HG03521 (cell line): ENCODE measurements around the gene LILRA5.
"Not testable (repeated sequence)": the region's sequence is repeated elsewhere in the genome, so short reads cannot be mapped to it uniquely, and the experiment has no call there.

Experiments used
- ATAC-seq: cut with Tn5 transposase; IDR thresholded peaks from one replicate; pipeline ENCODE4 v1.9.1; 2021; ENCODE audit warnings: mild to moderate bottlenecking, moderate library complexity; ENCODE audit not compliant: unreplicated experiment

The LILRA5 gene

DNA sequence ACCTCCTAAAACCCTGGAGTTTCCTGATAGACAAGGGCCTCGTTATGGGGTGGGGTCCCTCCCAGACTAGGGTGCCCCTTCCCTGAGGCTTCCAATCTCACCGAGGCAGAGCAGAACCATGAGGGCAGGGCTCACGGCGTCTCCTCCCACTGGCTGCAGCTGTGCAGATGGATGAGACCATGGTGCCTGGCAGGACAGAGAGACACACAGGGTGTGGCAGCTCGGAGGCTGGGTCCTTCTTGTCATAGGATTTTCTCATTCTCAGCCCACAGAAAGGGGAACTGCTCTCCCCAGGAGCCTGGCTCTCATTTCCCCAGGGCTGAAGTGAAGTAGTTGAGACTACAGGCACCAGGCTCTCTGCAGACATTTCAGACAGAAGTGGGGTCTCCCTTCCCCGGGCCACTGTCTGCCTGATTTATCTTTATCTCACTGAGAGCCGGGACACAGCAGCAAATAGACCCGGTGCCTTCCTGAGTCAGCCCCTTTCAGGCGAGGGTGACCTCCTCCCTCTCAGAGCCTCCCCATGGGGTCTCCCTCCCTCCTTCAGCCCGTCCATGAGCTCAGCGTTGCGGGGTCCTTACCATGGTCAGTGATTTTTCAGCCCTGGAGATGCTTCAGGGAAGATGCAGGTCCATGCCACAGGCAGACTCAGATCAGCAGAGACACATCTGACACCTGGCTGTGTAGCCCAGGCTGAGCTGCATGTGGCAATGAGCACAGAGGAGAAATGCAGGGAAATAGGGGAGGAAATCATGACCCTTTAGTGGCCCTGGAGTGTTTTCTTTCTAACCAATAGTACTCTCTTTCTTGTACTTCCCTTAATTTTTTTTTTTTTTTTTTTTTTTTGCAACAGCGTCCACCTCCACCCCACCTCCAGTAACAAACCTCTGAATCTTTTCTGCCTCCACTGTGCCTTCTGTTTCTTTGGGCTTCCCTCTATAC lies at the start of gene LILRA5:
TSS of gene LILRA5 (minus strand) at position 731 of the 942 bp plus-strand sequence. CDS start at position 584, 147 bp downstream.
- no peak for ATAC-seq

GRCh38 chr19:54361680-54362422 lies 48.9 kb upstream of the LILRA5 start:
- ATAC-seq, result not testable (repeated sequence)

DNA sequence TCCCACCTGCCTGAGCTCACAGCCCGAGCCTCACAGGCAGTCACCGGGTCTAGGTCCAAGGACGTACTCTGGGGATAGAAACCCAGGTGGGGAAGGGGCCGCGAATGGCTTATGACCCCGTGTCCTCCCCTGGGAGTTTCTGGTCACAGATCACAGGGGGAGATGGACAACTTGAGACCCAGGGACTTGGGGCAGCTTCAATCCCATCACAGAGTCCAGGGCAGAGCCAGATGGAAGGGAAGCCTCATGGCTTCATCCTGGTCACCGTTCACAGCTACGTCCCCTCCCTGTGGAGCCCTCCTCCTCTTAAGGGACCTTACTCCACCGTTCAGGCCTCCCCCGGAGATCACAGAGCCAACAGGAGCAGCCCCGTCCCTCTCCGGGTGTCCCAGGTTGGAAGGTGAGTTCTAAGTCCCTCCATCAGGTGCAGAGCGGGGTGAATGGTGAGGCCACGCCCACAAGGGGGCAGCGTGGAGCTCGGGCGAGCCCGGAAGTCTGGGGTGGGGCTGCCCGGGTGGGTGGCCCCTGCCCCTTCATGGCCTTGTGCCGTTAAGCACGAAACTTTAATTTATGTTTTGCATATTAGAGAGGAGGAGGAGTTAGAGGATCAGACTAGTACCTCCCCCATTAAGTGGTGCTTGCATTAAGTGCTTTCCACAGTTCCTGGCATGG lies 46.3 kb upstream of the LILRA5 start:
- ATAC-seq, result not testable (repeated sequence)

GRCh38 chr19:54357381-54357780 lies 44.4 kb upstream of the LILRA5 start:
- ATAC-seq, result no peak

DNA sequence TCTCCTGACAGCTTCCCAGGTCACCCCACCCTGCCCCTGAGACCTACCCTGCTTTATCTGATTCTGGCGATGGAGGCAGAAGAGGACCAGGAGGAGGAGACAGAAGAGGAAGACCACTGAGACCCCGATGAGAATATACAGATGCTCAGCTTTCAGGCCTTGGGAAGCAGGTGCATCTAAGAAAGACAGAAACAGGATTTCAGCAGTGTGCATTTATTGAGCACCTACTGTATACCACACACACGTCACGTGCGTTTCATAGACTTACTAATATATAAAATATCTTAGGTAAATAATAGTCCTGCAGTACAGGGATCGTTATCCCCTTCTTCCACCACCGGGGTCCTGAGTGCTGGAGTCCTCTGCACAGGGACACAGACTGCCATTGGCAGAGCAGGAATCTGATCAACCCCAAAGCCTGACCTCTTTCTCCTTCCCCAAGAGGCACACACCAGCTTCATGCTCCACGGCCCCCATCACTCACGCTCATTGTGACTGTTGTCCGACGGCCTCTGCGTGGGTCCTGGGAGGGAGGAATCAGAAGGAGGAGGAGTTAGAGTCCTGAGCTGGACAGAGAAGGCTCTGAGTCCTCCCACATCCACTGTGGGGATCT lies 43.6 kb upstream of the LILRA5 start:
- ATAC-seq, result no peak

DNA sequence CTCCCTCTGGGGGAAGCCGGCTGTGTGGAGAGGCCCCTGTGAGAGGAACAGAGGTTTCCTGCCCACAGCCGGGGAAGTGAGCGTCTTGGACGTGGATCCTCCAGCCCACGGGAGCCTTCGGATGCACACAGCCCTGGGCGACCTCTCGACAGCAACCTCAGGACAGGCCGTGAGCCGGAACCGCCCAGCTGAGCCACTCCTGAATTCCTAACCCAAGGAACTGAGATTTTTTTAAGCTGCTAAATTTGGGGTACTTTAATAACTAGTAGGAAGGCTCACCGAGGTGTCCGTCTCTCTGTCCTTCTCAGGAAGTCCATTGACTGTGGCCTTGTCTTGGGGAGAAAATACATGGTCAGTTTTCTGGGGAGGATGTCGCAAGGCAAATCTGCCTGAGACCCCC lies 42.7 kb upstream of the LILRA5 start:
- no peak for ATAC-seq

DNA sequence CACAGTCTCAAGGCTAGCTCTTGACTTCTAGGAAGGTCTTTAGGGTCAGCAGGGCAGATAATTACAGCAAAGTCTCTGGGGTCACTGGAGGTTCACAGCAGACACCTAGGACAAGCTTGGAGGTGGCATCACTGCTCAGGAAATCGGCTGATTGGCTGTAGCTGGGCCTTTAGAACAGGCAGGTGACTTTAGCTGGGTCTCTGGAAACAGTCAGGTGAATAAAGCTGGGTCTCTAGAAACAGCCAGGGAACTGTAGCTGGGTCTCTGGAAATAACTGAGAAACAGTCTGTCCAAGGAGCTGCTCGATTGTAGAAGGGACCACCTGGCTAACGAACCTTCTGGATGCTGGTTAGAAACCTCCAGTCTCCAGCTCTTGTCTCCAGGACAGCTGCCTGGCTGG lies 41.8 kb upstream of the LILRA5 start:
- no peak for ATAC-seq

DNA sequence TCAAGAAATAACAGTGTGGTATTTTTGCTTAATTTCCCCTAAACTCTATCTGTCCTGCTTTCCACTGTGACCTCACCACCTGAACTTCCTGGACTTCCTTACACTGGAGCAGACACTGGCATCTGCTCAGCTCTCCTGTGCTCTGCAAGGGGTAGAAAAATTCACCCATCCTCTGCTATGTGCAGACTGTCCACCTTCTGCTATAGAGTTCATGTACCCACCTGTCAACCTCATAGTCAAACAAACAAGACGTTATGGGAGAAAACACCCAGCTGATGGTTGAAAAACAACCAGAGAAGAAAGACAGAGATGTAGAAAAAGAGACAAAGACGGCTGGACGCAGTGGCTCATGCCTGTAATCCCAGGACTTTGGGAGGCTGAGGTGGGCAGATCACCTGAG lies 39.6 kb upstream of the LILRA5 start:
- ATAC-seq, result no peak

GRCh38 chr19:54352041-54352440 lies 39.1 kb upstream of the LILRA5 start:
- ATAC-seq, result no peak

GRCh38 chr19:54351474-54351873 lies 38.5 kb upstream of the LILRA5 start:
- no peak for ATAC-seq

DNA sequence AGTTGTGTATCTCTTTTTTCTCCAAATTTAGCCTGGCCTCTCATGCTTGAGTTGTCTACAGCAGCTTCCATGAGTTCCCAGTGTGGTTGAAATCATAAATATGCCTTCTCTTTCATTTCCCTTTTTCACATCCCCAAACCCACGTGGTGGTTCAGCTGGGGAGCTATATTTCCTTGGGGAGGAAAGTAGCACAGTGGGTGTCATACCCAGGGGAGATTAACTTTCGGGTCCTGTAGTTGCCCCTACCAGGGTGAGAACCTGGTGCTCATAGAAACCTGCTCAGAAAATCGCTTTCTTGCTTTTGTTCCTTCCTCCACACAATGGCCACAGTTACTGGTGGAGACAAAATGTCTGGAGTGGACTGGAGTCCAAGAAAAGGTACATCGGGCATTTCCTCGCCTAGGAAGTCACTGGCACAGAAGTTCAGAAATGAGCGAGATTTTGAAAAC lies 33.0 kb upstream of the LILRA5 start:
- ATAC-seq, result no peak

- ATAC-seq, result no peak
Measured at GRCh38 chr19:54343868-54344267, 30.9 kb upstream of the LILRA5 start.

DNA sequence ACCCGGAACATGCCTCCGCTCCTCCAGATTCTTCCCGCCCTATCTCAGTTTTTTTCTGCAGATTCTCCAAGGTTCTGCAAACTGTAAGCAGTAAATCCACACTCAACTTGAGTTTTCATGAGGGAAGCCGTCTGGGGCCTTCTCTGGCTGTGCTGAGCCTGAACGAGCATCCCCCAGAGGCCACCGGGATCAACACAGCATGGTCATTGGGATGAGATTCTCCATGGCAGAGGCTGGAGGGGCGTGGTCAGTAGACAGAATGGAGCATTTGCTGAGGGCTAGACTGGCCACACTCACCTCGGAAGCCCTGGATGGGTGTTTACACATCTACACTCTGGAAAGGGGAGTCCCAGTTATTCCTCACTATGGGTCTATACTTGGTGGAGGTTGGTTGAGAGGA lies 28.3 kb upstream of the LILRA5 start:
- ATAC-seq, result no peak

GRCh38 chr19:54339646-54340358 lies 26.8 kb upstream of the LILRA5 start:
- no peak for ATAC-seq

GRCh38 chr19:54338521-54338920 lies 25.6 kb upstream of the LILRA5 start:
- ATAC-seq, result no peak

GRCh38 chr19:54337858-54338230 lies 24.9 kb upstream of the LILRA5 start:
- no peak for ATAC-seq

DNA sequence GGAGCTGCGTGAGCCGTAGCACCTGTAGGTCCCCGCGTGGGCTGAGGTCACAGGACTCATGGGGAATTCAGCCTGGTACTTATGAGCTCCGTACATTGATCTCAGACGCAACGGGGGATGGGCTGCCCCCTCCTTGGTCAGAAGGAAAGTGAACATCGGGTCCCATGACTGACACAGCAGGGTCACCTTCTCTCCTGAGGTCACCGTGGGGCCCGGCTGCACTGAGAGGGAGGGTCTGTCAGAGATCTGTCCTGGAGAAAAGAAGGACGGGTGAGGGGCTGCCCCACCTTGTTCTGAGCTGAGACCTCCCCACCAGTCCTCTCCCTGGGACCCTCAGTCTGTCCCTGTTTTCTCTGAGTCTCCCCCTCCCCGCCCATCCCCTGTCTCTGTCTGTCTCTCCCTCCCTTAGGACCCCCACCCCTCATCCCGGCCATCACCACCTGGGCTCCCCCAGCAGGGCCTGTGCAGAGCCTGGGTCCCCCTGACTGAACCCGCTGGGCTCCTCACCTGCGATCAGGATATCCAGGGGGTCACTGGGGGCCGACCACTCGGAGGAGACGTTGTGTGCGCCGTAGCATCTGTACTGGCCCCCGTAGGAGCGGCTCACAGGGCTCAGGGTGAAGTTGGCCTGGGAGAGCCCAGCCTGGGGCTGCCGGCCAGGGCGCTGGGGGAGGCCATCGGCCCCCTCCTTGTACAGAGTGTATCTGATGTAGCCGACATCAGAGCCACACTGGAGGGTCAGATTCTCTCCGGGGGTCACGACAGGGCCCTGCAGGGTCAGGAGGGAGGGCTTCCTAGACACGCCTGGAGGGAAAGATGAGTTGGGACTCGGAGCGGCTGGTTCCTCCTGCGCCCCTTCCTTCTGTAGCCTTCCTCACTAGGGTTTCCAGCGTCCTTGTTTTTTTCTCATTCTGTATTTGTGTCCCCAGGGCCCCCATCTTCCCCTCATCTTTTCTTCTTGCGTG lies 24.2 kb upstream of the LILRA5 start:
- no peak for ATAC-seq

DNA sequence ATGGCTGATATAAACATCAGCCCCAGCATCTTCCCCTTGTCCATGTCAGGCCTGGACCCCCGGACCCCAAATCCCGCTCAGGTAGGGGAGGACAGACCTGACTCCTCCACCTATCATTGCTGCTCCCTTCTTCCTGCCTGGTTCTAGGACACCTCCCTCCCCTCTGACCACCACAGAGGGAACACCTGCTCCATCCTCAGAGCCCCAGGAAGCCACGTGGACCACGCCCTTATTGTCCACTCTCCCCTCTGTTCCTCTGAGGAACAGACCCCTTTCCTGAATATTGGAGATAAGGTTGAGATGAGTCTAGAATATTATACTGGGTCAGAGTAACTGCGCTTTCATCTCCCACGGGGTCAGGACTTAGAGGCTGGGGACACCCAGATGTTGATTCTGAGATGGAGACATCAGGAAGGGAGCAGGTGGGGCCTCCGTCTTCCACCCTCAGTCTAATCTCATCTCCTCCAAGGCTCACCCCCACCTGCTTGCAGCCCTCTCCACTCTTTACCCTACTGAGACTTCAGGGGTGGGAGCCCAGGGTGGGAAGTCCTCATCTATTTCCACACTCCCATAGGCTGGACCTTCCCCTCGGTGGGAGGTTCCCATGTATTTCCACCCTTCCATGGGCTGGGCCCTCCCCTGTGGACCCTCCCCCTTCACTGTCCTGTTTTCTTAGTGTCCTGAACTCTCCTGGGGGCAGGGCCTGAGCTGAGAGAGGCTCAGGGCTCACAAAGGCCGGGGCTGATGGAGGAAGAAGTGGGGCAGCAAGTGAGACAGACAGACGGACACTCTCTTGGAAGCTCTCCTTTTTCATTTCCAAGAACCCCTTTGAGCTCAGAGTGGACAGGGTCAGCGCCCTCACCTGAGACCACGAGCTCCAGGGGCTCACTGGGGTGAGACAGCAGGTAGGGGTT lies 23.3 kb upstream of the LILRA5 start:
- ATAC-seq, result no peak
